Measurements from ENCODE around the gene EDEM1. TPM values are rescaled to one million over a fixed set of nuclear protein-coding genes. Genes with fewer than 3 reads are reported as not detected.

Gene EDEM1
- total RNA-seq, 1 donor from 2014 or later, result 20.3 TPM

Small RNA genes within 50 kb of the gene (small RNA-seq; reads per million reads assigned to genes)
- gene MIR4790 (ENCODE audit: low replicate concordance), result not detected
- gene RN7SL553P (ENCODE audit: low replicate concordance), result not detected

Other genes with a start within 250 kb of the EDEM1 start
- 51.7 TPM for gene BHLHE40, start 208.3 kb upstream of the EDEM1 start, total RNA-seq
- 65.7 TPM for gene ARL8B, start 65.4 kb upstream of the EDEM1 start, total RNA-seq

All from skin of body (tissue), 2 donors.